AG04450 (cell line): ENCODE measurements around the gene USP10. TPM values are rescaled to one million over a fixed set of nuclear protein-coding genes. Genes with fewer than 3 reads are reported as not detected.

Experiments used
- CTCF ChIA-PET: fragments of 300-600, 350-600 bp; formaldehyde crosslinking; extraction: SDS; loops from one replicate; lab custom pipeline; 2022; ENCODE audit warnings: antibody characterized with exemption, inconsistent platforms; lab: Charles Lee
- POLR2A ChIA-PET: fragments of 350-600 bp; formaldehyde crosslinking; extraction: SDS; loops from one replicate; lab custom pipeline; 2021; ENCODE audit warnings: antibody characterized with exemption, inconsistent platforms; lab: Yijun Ruan, JAX
- DNase-seq: peaks from one replicate; pipeline ENCODE4 v3.0.0-alpha.2; 2011; ENCODE audit warnings: low read depth, low spot score
- H3K27ac ChIP-seq: one replicate; pipeline ENCODE4 v1.5.1; 2012; ENCODE audit warnings: low read depth, low read length, control low read depth
- H3K27me3 ChIP-seq: one replicate; pipeline ENCODE4 v1.6.0; 2012; ENCODE audit warnings: low read length; ENCODE audit not compliant: control insufficient read depth, insufficient read depth
- H3K4me3 ChIP-seq: 2 replicates; pipeline ENCODE4 v1.5.1; 2011; ENCODE audit warnings: mild to moderate bottlenecking, low read depth, low read length, control low read depth
- H3K9me3 ChIP-seq: 2 replicates; pipeline ENCODE4 v1.5.1; 2012; ENCODE audit warnings: low read length; ENCODE audit not compliant: control insufficient read depth, insufficient read depth
- CTCF ChIP-seq: IDR thresholded peaks from 2 replicates; pipeline ENCODE4 v1.5.1; 2011; ENCODE audit warnings: low read depth, low read length, control low read depth, inconsistent platforms
- polyA plus RNA-seq: library from polyadenylated mRNA; depleted of rRNA; stranded (reverse); fragments of >200 nt; gene quantifications from 2 replicates; pipeline ENCODE4 v1.2.3, GENCODE V29; 2011

The USP10 gene
- polyA plus RNA-seq, 1 experiment, result 54.9 TPM

GRCh38 chr16:84677849-84678248 lies 22.0 kb upstream of the USP10 start:
- Histone ChIP-seq H3K9me3 (no peaks in the 10 kb centered on the region), H3K27me3 (no peaks in the 10 kb centered on the region), H3K4me3 (no peak overlapping the region), H3K27ac (no peak overlapping the region)
- ChIA-PET POLR2A (interaction anchor here (1.2 kb wide), 1 partner anchor 11 kb away, joined by 3 read pairs; no protein-coding TSS in a partner anchor), CTCF (interaction anchor here (0.6 to 1.2 kb wide), 3 partner anchors 12 to 57 kb away, joined by 3 to 4 read pairs (median 3); no protein-coding TSS in a partner anchor)
- no peak for DNase-seq
- no peak for TF ChIP-seq CTCF

GRCh38 chr16:84678541-84678940 lies 21.3 kb upstream of the USP10 start:
- POLR2A ChIA-PET, result no interaction called here
- CTCF ChIA-PET, result interaction anchor here (0.6 kb wide), 1 partner anchor 56 kb away, joined by 3 read pairs; no protein-coding TSS in a partner anchor
- Histone ChIP-seq H3K27ac (no peak overlapping the region), H3K9me3 (no peaks in the 10 kb centered on the region), H3K4me3 (no peak overlapping the region), H3K27me3 (no peaks in the 10 kb centered on the region)
- DNase-seq, result no peak
- no peak for TF ChIP-seq CTCF

- POLR2A ChIA-PET, result interaction anchor here (0.7 kb wide), 1 partner anchor 292 kb away, joined by 3 read pairs; no protein-coding TSS in a partner anchor
- CTCF ChIA-PET, result interaction anchor here (1.5 kb wide), 1 partner anchor 8 kb away, joined by 7 read pairs; no protein-coding TSS in a partner anchor
- no peak for DNase-seq
- H3K9me3 ChIP-seq, result no peaks in the 10 kb centered on the region
- H3K27ac ChIP-seq, result no peak overlapping the region
- H3K27me3 ChIP-seq, result no peaks in the 10 kb centered on the region
- no peak overlapping the region for H3K4me3 ChIP-seq
- no peak for TF ChIP-seq CTCF
Measured at GRCh38 chr16:84680165-84680842, 19.5 kb upstream of the USP10 start.

- H3K9me3 ChIP-seq, result no peaks in the 10 kb centered on the region
- no peak overlapping the region for H3K27ac ChIP-seq
- no peak for DNase-seq
- H3K27me3 ChIP-seq, result no peaks in the 10 kb centered on the region
- ChIA-PET CTCF (interaction anchor here (1.5 kb wide), 2 partner anchors 9 kb away, joined by 7 read pairs; no protein-coding TSS in a partner anchor), POLR2A (no interaction called here)
- TF ChIP-seq CTCF, result no peak
- H3K4me3 ChIP-seq, result no peak overlapping the region
Measured at GRCh38 chr16:84680843-84681629, 18.8 kb upstream of the USP10 start.
